Sigmoid colon (tissue), 4 donors: ENCODE results near the gene NR6A1.

Experiments
- CTCF ChIP-seq, 4 experiments: fragments of 450-650 bp in 3 of 4; fragments of 200-600 bp in 1 of 4; IDR thresholded peaks; one replicate each; pipeline ENCODE4 v1.5.1; 2016 to 2019; ENCODE audit warnings: antibody characterized with exemption in 4 of 4, mild to moderate bottlenecking in 3 of 4, moderate library complexity in 2 of 4
- EP300 ChIP-seq, 4 donors: sonication (generic); formaldehyde crosslinking; IDR thresholded peaks; one replicate each; pipeline ENCODE4 v1.6.1; 2017; ENCODE audit warnings: antibody characterized with exemption in 4 of 4
- POLR2A ChIP-seq, 2 donors: fragments of 450-650 bp; IDR thresholded peaks; one replicate each; pipeline ENCODE4 v1.6.1; 2016; ENCODE audit warnings: antibody characterized with exemption in 2 of 2, mild to moderate bottlenecking in 2 of 2, moderate library complexity in 2 of 2
- POLR2AphosphoS5 ChIP-seq, 4 donors: sonication (generic); formaldehyde crosslinking; IDR thresholded peaks; one replicate each; pipeline ENCODE4 v1.6.1; 2017; ENCODE audit warnings: antibody characterized with exemption in 4 of 4

DNA sequence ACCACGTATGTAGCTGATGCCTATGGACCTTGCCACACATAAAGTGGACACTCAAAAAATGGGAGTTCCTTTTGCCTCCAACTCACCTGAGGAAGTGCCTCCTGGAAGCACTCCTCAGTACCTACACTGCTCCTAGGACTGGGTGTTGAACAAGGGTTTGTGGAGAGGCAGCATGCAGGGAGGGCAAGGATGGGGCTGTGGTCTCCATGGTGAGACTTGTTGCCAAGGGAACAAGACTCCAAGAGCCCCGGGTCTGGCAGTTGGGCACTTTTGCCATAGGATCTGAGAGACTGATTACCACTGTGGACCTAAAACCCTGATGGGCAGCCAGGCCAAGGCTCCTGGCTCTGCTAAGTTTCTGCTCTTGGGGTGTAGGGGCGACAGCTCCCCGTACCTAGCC is 257.0 kb downstream of the NR6A1 start:
- TF ChIP-seq CTCF (IDR thresholded peaks at IDR 0.05) = no peak
- no peak for TF ChIP-seq POLR2A (IDR thresholded peaks at IDR 0.05)
- no peak for TF ChIP-seq POLR2AphosphoS5 (IDR thresholded peaks at IDR 0.05)
- no peak for TF ChIP-seq EP300 (IDR thresholded peaks at IDR 0.05)
